GM19463 (cell line): ENCODE results near the gene CCDC88B.
"Not testable (repeated sequence)": the region's sequence is repeated elsewhere in the genome, so short reads cannot be mapped to it uniquely, and the experiment has no call there.

Source experiments
- ATAC-seq: cut with Tn5 transposase; IDR thresholded peaks from one replicate; pipeline ENCODE4 v1.9.1; 2021; ENCODE audit warnings: mild to moderate bottlenecking, moderate library complexity; ENCODE audit not compliant: unreplicated experiment

The CCDC88B gene

GRCh38 chr11:64318766-64319761 lies 20.9 kb upstream of the CCDC88B start:
- ATAC-seq, result no peak

GRCh38 chr11:64320556-64320955 lies 19.4 kb upstream of the CCDC88B start:
- no peak for ATAC-seq

- no peak for ATAC-seq
Observed at GRCh38 chr11:64321026-64321425, 19.0 kb upstream of the CCDC88B start.

GRCh38 chr11:64321533-64321932 lies 18.5 kb upstream of the CCDC88B start:
- ATAC-seq, result no peak

GRCh38 chr11:64322925-64323260 lies 17.1 kb upstream of the CCDC88B start:
- ATAC-seq, result no peak

- no peak for ATAC-seq
Observed at GRCh38 chr11:64323373-64323772, 16.6 kb upstream of the CCDC88B start.

- not testable (repeated sequence) for ATAC-seq
Observed at GRCh38 chr11:64323984-64324383, 16.0 kb upstream of the CCDC88B start.

- ATAC-seq, result no peak
Observed at GRCh38 chr11:64324692-64325469, 15.1 kb upstream of the CCDC88B start.

- ATAC-seq, result no peak
Observed at GRCh38 chr11:64327375-64327774, 12.6 kb upstream of the CCDC88B start.

GRCh38 chr11:64327993-64328392 lies 12.0 kb upstream of the CCDC88B start:
- ATAC-seq, result no peak

- no peak for ATAC-seq
Observed at GRCh38 chr11:64330888-64331287, 9.1 kb upstream of the CCDC88B start.

GRCh38 chr11:64331569-64332371 lies 8.2 kb upstream of the CCDC88B start:
- ATAC-seq, result peak; percentile 52

GRCh38 chr11:64333556-64333955 lies 6.4 kb upstream of the CCDC88B start:
- ATAC-seq, result no peak

- ATAC-seq, result peak; percentile 78
Observed at GRCh38 chr11:64334764-64335735, 5.0 kb upstream of the CCDC88B start.

- ATAC-seq, result no peak
Observed at GRCh38 chr11:64337538-64338249, 2.3 kb upstream of the CCDC88B start.

GRCh38 chr11:64338716-64339115 lies 1.3 kb upstream of the CCDC88B start:
- no peak for ATAC-seq

GRCh38 chr11:64339286-64339685 lies 718 bp upstream of the CCDC88B start:
- ATAC-seq, result no peak

- ATAC-seq, result no peak
Observed at GRCh38 chr11:64340671-64341335, 799 bp downstream of the CCDC88B start.

GRCh38 chr11:64341429-64341828 lies 1.4 kb downstream of the CCDC88B start:
- no peak for ATAC-seq
